Caco-2 (cell line): Measurements from ENCODE around the gene AASDHPPT. TPM values are rescaled to one million over a fixed set of nuclear protein-coding genes. Genes with fewer than 3 reads are reported as not detected.

Experiments
- BruUV-seq: library from RNA; stranded (reverse); fragments of 400-500 nt; replicated peaks from 2 replicates; lab custom pipeline; 2021; lab: Mats Ljungman, UMichigan
- CTCF ChIA-PET: fragments of 300-600 bp; sonication (Branson Sonifier 250); formaldehyde crosslinking; loops from one replicate; lab custom pipeline; 2022; ENCODE audit warnings: antibody characterized with exemption; lab: Charles Lee
- POLR2A ChIA-PET: fragments of 300-600 bp; sonication (Branson Sonifier 250); formaldehyde crosslinking; loops from one replicate; lab custom pipeline; 2022; ENCODE audit warnings: antibody characterized with exemption; lab: Charles Lee
- DNase-seq, 2 experiments: peaks; one replicate each; pipeline versions ENCODE4 v3.0.0 to v3.0.0-alpha.2; 2020 to 2022
- H3K27me3 ChIP-seq: replicated peaks from 2 replicates; pipeline ENCODE4 v1.6.0; 2011; ENCODE audit warnings: low read length; ENCODE audit not compliant: control insufficient read depth, insufficient read depth
- H3K36me3 ChIP-seq: 2 replicates; pipeline ENCODE4 v1.5.1; 2011; ENCODE audit warnings: low read length; ENCODE audit not compliant: control insufficient read depth, insufficient read depth
- H3K4me1 ChIP-seq: fragments of 250-450 bp; sonication (Bioruptor Pico); 2 replicates; pipeline ENCODE4 v1.5.1; 2020; ENCODE audit warnings: mild to moderate bottlenecking
- H3K4me3 ChIP-seq: 2 replicates; pipeline ENCODE4 v1.5.1; 2011; ENCODE audit warnings: low read depth, mild to moderate bottlenecking, control low read depth, low read length
- H3K9me3 ChIP-seq: fragments of 250-450 bp; sonication (Bioruptor Pico); 2 replicates; pipeline ENCODE4 v1.5.1; 2020; ENCODE audit warnings: mild to moderate bottlenecking, moderate library complexity
- H3K27ac Mint-ChIP-seq: one replicate; pipeline ENCODE4 v1.8.0; 2022; ENCODE audit warnings: mixed read lengths; ENCODE audit not compliant: unreplicated experiment
- H3K27me3 Mint-ChIP-seq: one replicate; pipeline ENCODE4 v1.8.0; 2022; ENCODE audit warnings: mixed read lengths; ENCODE audit not compliant: insufficient read depth, unreplicated experiment
- H3K36me3 Mint-ChIP-seq: one replicate; pipeline ENCODE4 v1.8.0; 2022; ENCODE audit warnings: mild to moderate bottlenecking, mixed read lengths; ENCODE audit not compliant: insufficient read depth, unreplicated experiment
- H3K4me1 Mint-ChIP-seq: one replicate; pipeline ENCODE4 v1.8.0; 2022; ENCODE audit warnings: low read depth, mixed read lengths; ENCODE audit not compliant: unreplicated experiment
- H3K4me3 Mint-ChIP-seq: one replicate; pipeline ENCODE4 v1.8.0; 2022; ENCODE audit warnings: mild to moderate bottlenecking, moderate library complexity, mixed read lengths; ENCODE audit not compliant: unreplicated experiment
- H3K9me3 Mint-ChIP-seq: one replicate; pipeline ENCODE4 v1.8.0; 2022; ENCODE audit warnings: mixed read lengths; ENCODE audit not compliant: unreplicated experiment
- intact Hi-C: fragments of 100-400 bp; cut with micrococcal nuclease; formaldehyde crosslinking; loops from one replicate; pipeline ENCODE4 v1.10.0; 2022; ENCODE audit not compliant: unreplicated experiment
- total RNA-seq: library from RNA; stranded (reverse); gene quantifications from 2 replicates; pipeline ENCODE4 v1.2.3, GENCODE V29; 2022
- TF ChIP-seq, protein P1 (sequence below), 2 experiments: fragments of 200-600 bp in 1 of 2; IDR thresholded peaks; 1 replicate in 1 of 2; 2 replicates in 1 of 2; pipeline versions ENCODE4 v1.5.1 to v1.8.0; 2011 to 2022; ENCODE audit warnings: antibody characterized with exemption in 1 of 2, control low read depth in 1 of 2, inconsistent platforms in 1 of 2, low read depth in 1 of 2, low read length in 1 of 2, mild to moderate bottlenecking in 1 of 2, moderate library complexity in 1 of 2; ENCODE audit not compliant: insufficient read depth in 1 of 2, severe bottlenecking in 1 of 2, unreplicated experiment in 1 of 2

AASDHPPT gene
- total RNA-seq, 1 experiment from 2014 or later, result 64.8 TPM

- Mint-ChIP-seq H3K9me3 (peaks cover 10% of the 10 kb centered on the region), H3K36me3 (no peaks in the 10 kb centered on the region), H3K4me3 (no peak overlapping the region), H3K27ac (no peak overlapping the region), H3K4me1 (no peaks in the 10 kb centered on the region), H3K27me3 (peaks cover 8% of the 10 kb centered on the region)
- Histone ChIP-seq H3K36me3 (no peaks in the 10 kb centered on the region), H3K27me3 (no peaks in the 10 kb centered on the region), H3K4me1 (no peaks in the 10 kb centered on the region), H3K4me3 (no peak overlapping the region), H3K9me3 (no peaks in the 10 kb centered on the region)
- TF ChIP-seq, protein P1, sequence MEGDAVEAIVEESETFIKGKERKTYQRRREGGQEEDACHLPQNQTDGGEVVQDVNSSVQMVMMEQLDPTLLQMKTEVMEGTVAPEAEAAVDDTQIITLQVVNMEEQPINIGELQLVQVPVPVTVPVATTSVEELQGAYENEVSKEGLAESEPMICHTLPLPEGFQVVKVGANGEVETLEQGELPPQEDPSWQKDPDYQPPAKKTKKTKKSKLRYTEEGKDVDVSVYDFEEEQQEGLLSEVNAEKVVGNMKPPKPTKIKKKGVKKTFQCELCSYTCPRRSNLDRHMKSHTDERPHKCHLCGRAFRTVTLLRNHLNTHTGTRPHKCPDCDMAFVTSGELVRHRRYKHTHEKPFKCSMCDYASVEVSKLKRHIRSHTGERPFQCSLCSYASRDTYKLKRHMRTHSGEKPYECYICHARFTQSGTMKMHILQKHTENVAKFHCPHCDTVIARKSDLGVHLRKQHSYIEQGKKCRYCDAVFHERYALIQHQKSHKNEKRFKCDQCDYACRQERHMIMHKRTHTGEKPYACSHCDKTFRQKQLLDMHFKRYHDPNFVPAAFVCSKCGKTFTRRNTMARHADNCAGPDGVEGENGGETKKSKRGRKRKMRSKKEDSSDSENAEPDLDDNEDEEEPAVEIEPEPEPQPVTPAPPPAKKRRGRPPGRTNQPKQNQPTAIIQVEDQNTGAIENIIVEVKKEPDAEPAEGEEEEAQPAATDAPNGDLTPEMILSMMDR (IDR thresholded peaks at IDR 0.05; ENCODE audit: insufficient read depth in 1 of 2, low read depth in 1 of 2, low read length in 1 of 2, severe bottlenecking in 1 of 2, unreplicated experiment in 1 of 2), result no peak
- intact Hi-C loops, result no loop called here
- ChIA-PET CTCF (no interaction called here), POLR2A (no interaction called here)
- no TSS peak for BruUV-seq
- no peak for DNase-seq
Measured at GRCh38 chr11:106127604-106128003, 50.1 kb downstream of the AASDHPPT start.

- Histone ChIP-seq H3K9me3 (no peaks in the 10 kb centered on the region), H3K36me3 (no peaks in the 10 kb centered on the region), H3K4me3 (no peak overlapping the region), H3K4me1 (no peaks in the 10 kb centered on the region), H3K27me3 (no peaks in the 10 kb centered on the region)
- CTCF ChIA-PET, result no interaction called here
- intact Hi-C loops, result no loop called here
- Mint-ChIP-seq H3K27ac (no peak overlapping the region), H3K9me3 (peaks cover 10% of the 10 kb centered on the region), H3K27me3 (peaks cover 8% of the 10 kb centered on the region), H3K36me3 (no peaks in the 10 kb centered on the region), H3K4me3 (no peak overlapping the region), H3K4me1 (no peaks in the 10 kb centered on the region)
- no peak for DNase-seq
- BruUV-seq, result no TSS peak
- POLR2A ChIA-PET, result no interaction called here
- TF ChIP-seq, protein P1 (IDR thresholded peaks at IDR 0.05; ENCODE audit: insufficient read depth in 1 of 2, low read depth in 1 of 2, low read length in 1 of 2, severe bottlenecking in 1 of 2, unreplicated experiment in 1 of 2), result no peak
Measured at GRCh38 chr11:106128740-106129139, 51.3 kb downstream of the AASDHPPT start.

DNA sequence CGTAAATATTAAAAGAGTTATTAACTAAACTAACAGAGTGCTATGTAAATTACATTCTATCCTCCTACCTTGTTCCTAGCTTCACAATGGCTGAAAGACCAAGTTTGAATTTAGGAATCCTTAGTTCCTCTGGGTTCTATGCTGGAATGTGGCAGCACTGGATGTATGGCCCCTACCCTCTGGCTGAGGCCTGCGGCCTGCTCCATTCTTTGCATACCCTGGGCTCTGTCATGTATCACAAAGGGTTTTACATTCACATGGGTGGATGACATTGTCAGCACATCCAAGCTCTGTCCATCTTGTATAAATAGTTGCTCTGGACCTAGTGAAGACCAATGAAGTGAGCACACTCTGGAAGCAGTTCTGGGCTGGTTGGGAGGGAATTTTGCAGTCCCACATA is 54.5 kb downstream of the AASDHPPT start:
- Histone ChIP-seq H3K9me3 (no peaks in the 10 kb centered on the region), H3K4me3 (no peak overlapping the region), H3K36me3 (no peaks in the 10 kb centered on the region), H3K27me3 (no peaks in the 10 kb centered on the region), H3K4me1 (no peaks in the 10 kb centered on the region)
- ChIA-PET CTCF (no interaction called here), POLR2A (no interaction called here)
- H3K27ac Mint-ChIP-seq, result no peak overlapping the region
- DNase-seq, result no peak
- H3K36me3 Mint-ChIP-seq, result no peaks in the 10 kb centered on the region
- no TSS peak for BruUV-seq
- intact Hi-C loops, result no loop called here
- H3K4me1 Mint-ChIP-seq, result no peaks in the 10 kb centered on the region
- H3K4me3 Mint-ChIP-seq, result no peak overlapping the region
- TF ChIP-seq, protein P1 (IDR thresholded peaks at IDR 0.05; ENCODE audit: insufficient read depth in 1 of 2, low read depth in 1 of 2, low read length in 1 of 2, severe bottlenecking in 1 of 2, unreplicated experiment in 1 of 2), result no peak
- peaks cover 3% of the 10 kb centered on the region for H3K27me3 Mint-ChIP-seq
- peaks cover 10% of the 10 kb centered on the region for H3K9me3 Mint-ChIP-seq
